H54 (cell line): ENCODE results near the gene TRIM10.
"Not testable (repeated sequence)": the region's sequence is repeated elsewhere in the genome, so short reads cannot be mapped to it uniquely, and the experiment has no call there.

ENCODE experiments used
- DNase-seq: peaks from one replicate; pipeline ENCODE4 v3.0.0; 2011; ENCODE audit warnings: low spot score, mixed read lengths; ENCODE audit not compliant: insufficient read length
- FAIRE-seq: peaks from 3 replicates; lab custom pipeline; 2011; peaks lifted over from hg19 to GRCh38; lab: Jason Lieb, UNC
- POLR2A ChIP-seq: IDR thresholded peaks from 2 replicates; pipeline ENCODE4 v1.6.1; 2011; ENCODE audit warnings: low read depth, mild to moderate bottlenecking, low read length

TRIM10 gene

GRCh38 chr6:30154709-30155519 is 6.1 kb downstream of the TRIM10 start:
- FAIRE-seq (peak; percentile 87), DNase-seq (peak; percentile 77)
- TF ChIP-seq POLR2A, result no peak

GRCh38 chr6:30154061-30154460 is 7.0 kb downstream of the TRIM10 start:
- no peak for TF ChIP-seq POLR2A
- no peak for FAIRE-seq
- DNase-seq, result no peak

- TF ChIP-seq POLR2A, result no peak
- FAIRE-seq, result no peak
- DNase-seq, result no peak
These were observed 8.0 kb downstream of the TRIM10 start for GRCh38 chr6:30152910-30153610.

- DNase-seq (no peak), FAIRE-seq (no peak)
- TF ChIP-seq POLR2A, result no peak
These were observed 8.9 kb downstream of the TRIM10 start for GRCh38 chr6:30152016-30152673.

- TF ChIP-seq POLR2A, result no peak
- no peak for FAIRE-seq
- no peak for DNase-seq
These were observed 9.4 kb downstream of the TRIM10 start for GRCh38 chr6:30151580-30151979.

GRCh38 chr6:30150671-30151395 is 10.2 kb downstream of the TRIM10 start:
- DNase-seq (no peak), FAIRE-seq (no peak)
- no peak for TF ChIP-seq POLR2A

- DNase-seq (no peak), FAIRE-seq (no peak)
These were observed 11.0 kb downstream of the TRIM10 start for GRCh38 chr6:30149858-30150550.

GRCh38 chr6:30149234-30149633 is 11.8 kb downstream of the TRIM10 start:
- FAIRE-seq (no peak), DNase-seq (no peak)
- TF ChIP-seq POLR2A, result no peak

More at GRCh38 chr6:30149858-30150550, 11.0 kb downstream of the TRIM10 start:
- TF ChIP-seq POLR2A, result no peak

- no peak for TF ChIP-seq POLR2A
- DNase-seq, result no peak
- FAIRE-seq, result no peak
These were observed 13.9 kb downstream of the TRIM10 start for GRCh38 chr6:30147096-30147495.

- no peak for DNase-seq
- no peak for TF ChIP-seq POLR2A
- no peak for FAIRE-seq
These were observed 15.2 kb downstream of the TRIM10 start for GRCh38 chr6:30145818-30146217.

- TF ChIP-seq POLR2A, result no peak
- DNase-seq (no peak), FAIRE-seq (no peak)
These were observed 16.2 kb downstream of the TRIM10 start for GRCh38 chr6:30144811-30145210.

GRCh38 chr6:30143780-30144179 is 17.2 kb downstream of the TRIM10 start:
- no peak for TF ChIP-seq POLR2A
- FAIRE-seq (no peak), DNase-seq (no peak)

GRCh38 chr6:30142665-30143064 is 18.3 kb downstream of the TRIM10 start:
- FAIRE-seq, result no peak

GRCh38 chr6:30140240-30140639 is 20.8 kb downstream of the TRIM10 start:
- not testable (repeated sequence) for DNase-seq, FAIRE-seq

More at GRCh38 chr6:30142665-30143064, 18.3 kb downstream of the TRIM10 start:
- no peak for DNase-seq
- no peak for TF ChIP-seq POLR2A
